ENCODE data around the gene SEMA4D.

GRCh38 chr9:89439571-89439970 lies 58.3 kb downstream of the SEMA4D start:
- no peak for TF ChIP-seq CTCF (IDR thresholded peaks at IDR 0.05)
- TF ChIP-seq ZFX (IDR thresholded peaks at IDR 0.05; ENCODE audit: borderline replicate concordance) = no peak
